Measurements from ENCODE around the gene MED27. TPM values are rescaled to one million over a fixed set of nuclear protein-coding genes. Genes with fewer than 3 reads are reported as not detected.
A peak's percentile ranks its signal among the peaks of the same experiment; 100 is the strongest.

Gene MED27
- total RNA-seq, 2 experiments from 2014 or later = 24.7 to 25.3 TPM

DNA sequence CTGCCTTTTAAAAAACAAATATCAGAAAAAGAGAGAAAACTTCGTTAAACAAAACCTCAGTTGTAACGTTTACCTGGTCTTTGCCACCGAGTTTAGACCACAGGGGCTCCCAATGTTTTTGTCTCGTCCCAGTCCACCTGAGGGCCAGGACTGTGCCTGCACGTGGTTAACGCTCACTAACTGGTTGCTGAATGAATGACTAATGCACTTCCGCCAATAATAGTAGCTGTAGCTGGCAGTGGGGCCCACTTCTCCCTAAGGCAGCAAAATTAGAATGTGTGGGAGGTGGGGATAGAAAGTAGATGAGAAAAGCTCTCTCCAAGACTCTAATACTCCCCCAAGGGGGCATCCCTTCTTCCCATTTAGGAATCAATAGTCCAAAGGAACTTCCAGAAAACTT lies 29.1 kb upstream of the MED27 start:
- Mint-ChIP-seq H3K4me1 (ENCODE audit: low read depth) (no peaks in the 10 kb centered on the region), H3K27ac (no peak overlapping the region), H3K4me3 (no peak overlapping the region), H3K27me3 (ENCODE audit: low read depth) (peaks cover 7% of the 10 kb centered on the region), H3K36me3 (ENCODE audit: low read depth) (no peaks in the 10 kb centered on the region), H3K9me3 (ENCODE audit: insufficient read depth) (no peaks in the 10 kb centered on the region)
- ATAC-seq (no peak), DNase-seq (no peak)
- POLR2A ChIA-PET = no interaction called here
- CTCF ChIA-PET = interaction anchor here (0.9 kb wide), 1 partner anchor 61 kb away, joined by 3 read pairs; no protein-coding TSS in a partner anchor

DNA sequence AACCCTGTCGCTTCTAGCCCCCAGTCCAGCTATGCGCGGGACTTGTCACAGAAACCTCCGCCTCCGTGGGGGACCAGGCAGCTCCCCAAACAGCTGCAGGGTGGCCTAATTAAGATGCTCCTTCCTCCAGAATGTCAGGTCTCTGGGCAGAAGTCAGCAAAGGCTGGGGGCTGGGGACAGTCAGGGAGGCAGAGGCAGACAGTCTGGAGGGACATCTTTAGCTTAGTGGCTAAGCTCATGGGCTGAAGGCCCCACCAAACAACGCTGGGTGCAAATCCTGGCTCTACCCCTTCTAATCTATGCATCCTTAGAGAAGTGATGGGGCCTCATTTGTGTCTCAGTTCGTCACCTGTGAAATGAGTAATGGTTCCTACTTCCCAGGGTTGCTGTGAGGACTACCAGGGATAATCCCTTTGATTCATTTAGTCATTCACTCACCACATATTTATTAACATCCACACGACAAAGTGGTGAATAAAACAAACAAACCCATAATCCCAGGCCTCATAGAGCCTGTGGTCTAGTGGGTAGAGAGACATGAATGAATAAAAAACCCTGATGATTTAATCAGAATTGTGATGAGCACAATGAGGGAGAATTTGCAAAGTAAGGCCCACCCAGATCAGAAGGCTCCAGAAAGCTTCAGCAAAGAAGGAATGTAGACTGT lies 20.2 kb upstream of the MED27 start:
- no peak for ATAC-seq
- DNase-seq = no peak
- CTCF ChIA-PET = no interaction called here
- Mint-ChIP-seq H3K27ac (no peak overlapping the region), H3K27me3 (ENCODE audit: low read depth) (peaks cover 23% of the 10 kb centered on the region), H3K4me3 (no peak overlapping the region), H3K36me3 (ENCODE audit: low read depth) (no peaks in the 10 kb centered on the region), H3K4me1 (ENCODE audit: low read depth) (no peaks in the 10 kb centered on the region), H3K9me3 (ENCODE audit: insufficient read depth) (no peaks in the 10 kb centered on the region)
- POLR2A ChIA-PET = no interaction called here

GRCh38 chr9:132099167-132099566 lies 19.5 kb upstream of the MED27 start:
- ChIA-PET POLR2A (no interaction called here), CTCF (no interaction called here)
- Mint-ChIP-seq H3K9me3 (ENCODE audit: insufficient read depth) (no peaks in the 10 kb centered on the region), H3K4me3 (no peak overlapping the region), H3K36me3 (ENCODE audit: low read depth) (no peaks in the 10 kb centered on the region), H3K4me1 (ENCODE audit: low read depth) (no peaks in the 10 kb centered on the region), H3K27ac (no peak overlapping the region), H3K27me3 (ENCODE audit: low read depth) (peaks cover 27% of the 10 kb centered on the region)
- no peak for DNase-seq
- ATAC-seq = no peak

- H3K4me3 Mint-ChIP-seq = no peak overlapping the region
- ATAC-seq (no peak), DNase-seq (no peak)
- peaks cover 31% of the 10 kb centered on the region for H3K27me3 Mint-ChIP-seq (ENCODE audit: low read depth)
- ChIA-PET POLR2A (no interaction called here), CTCF (no interaction called here)
- no peaks in the 10 kb centered on the region for H3K36me3 Mint-ChIP-seq (ENCODE audit: low read depth)
- H3K4me1 Mint-ChIP-seq (ENCODE audit: low read depth) = no peaks in the 10 kb centered on the region
- H3K9me3 Mint-ChIP-seq (ENCODE audit: insufficient read depth) = no peaks in the 10 kb centered on the region
- H3K27ac Mint-ChIP-seq = no peak overlapping the region
These were observed 14.7 kb upstream of the MED27 start for GRCh38 chr9:132094314-132094791.

GRCh38 chr9:132090771-132091170 lies 11.1 kb upstream of the MED27 start:
- ChIA-PET CTCF (no interaction called here), POLR2A (no interaction called here)
- Mint-ChIP-seq H3K9me3 (ENCODE audit: insufficient read depth) (no peaks in the 10 kb centered on the region), H3K27me3 (ENCODE audit: low read depth) (peaks cover 16% of the 10 kb centered on the region), H3K4me3 (no peak overlapping the region), H3K27ac (no peak overlapping the region), H3K36me3 (ENCODE audit: low read depth) (no peaks in the 10 kb centered on the region), H3K4me1 (ENCODE audit: low read depth) (no peaks in the 10 kb centered on the region)
- ATAC-seq (no peak), DNase-seq (no peak)

DNA sequence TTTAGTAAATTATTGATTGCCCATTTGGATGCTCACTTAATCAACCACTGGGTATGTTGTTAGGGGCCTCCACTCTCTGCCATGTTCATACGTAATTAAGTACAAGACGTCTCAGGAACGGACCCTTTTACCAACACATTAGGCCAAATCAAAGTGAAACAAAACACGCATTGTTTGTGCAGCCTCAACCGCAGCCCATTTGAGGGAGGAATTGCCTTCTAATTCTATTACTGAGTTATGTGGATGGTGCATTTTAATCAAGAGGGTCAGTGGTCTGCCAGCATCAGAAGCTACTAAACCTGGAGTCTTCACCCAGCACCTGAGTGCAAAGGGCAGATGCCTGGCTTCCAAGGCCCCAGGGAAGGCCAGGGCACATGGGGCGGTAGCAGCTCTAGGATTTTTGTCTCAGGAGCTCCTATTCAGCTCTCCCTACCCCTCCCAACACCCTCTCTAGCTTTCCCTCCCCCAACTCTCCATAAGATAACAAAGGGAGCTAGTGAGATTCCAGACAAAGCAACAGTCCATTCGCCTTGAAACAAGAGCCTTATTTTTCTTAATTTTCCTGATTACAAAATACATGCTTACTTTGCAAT lies 7.9 kb upstream of the MED27 start:
- Mint-ChIP-seq H3K36me3 (ENCODE audit: low read depth) (no peaks in the 10 kb centered on the region), H3K27me3 (ENCODE audit: low read depth) (peaks cover 13% of the 10 kb centered on the region), H3K9me3 (ENCODE audit: insufficient read depth) (no peaks in the 10 kb centered on the region), H3K4me1 (ENCODE audit: low read depth) (no peaks in the 10 kb centered on the region), H3K4me3 (no peak overlapping the region), H3K27ac (no peak overlapping the region)
- CTCF ChIA-PET = no interaction called here
- no peak for ATAC-seq
- POLR2A ChIA-PET = no interaction called here
- DNase-seq = no peak

GRCh38 chr9:132082188-132082587 lies 2.5 kb upstream of the MED27 start:
- POLR2A ChIA-PET = no interaction called here
- DNase-seq = no peak

DNA sequence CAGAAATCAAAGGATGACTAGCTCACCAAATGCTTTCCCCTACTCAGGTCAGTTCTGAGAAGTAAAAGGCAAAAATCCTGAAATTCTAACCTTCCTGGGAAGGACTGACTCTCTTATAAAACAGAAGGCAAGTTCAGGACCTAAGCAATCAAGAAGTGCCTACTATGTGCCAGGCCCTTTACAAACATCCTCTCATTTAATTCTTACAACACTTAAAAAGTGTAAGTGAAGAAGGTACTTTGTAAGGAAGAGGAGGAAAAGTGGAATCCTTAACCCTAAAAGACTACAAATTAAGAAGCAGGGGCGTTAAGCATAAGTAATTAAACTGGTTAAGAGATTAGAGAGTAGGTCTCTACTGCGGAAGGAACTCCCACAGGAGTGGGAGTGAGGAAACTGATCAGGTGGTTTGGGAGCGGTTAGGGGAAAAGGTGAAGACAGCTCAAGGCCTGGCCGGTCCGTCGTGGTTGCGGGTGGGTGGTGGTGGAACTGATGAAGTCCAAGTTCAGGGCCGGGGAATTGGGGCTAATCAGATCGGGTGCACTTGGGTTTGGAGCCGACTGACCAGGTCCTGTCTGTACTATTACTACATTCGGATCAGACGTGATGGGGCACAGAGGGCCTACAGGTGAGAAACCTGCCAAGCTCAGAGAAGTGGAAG lies 839 bp downstream of the MED27 start:
- POLR2A ChIA-PET = interaction anchor here (0.5 kb wide), 1 partner anchor 83 kb away, joined by 3 read pairs; the partner anchor contains the start of gene NTNG2
- ATAC-seq = peak; percentile 20
- Mint-ChIP-seq H3K4me3 (peak overlapping the region; percentile 97), H3K27me3 (ENCODE audit: low read depth) (no peaks in the 10 kb centered on the region), H3K27ac (peak overlapping the region; percentile 90), H3K4me1 (ENCODE audit: low read depth) (peaks cover 36% of the 10 kb centered on the region), H3K9me3 (ENCODE audit: insufficient read depth) (no peaks in the 10 kb centered on the region), H3K36me3 (ENCODE audit: low read depth) (peaks cover 26% of the 10 kb centered on the region)
- peak; percentile 31 for DNase-seq
- CTCF ChIA-PET = interaction anchor here (1.1 kb wide), 1 partner anchor 91 kb away, joined by 3 read pairs; no protein-coding TSS in a partner anchor

More at GRCh38 chr9:132082188-132082587, 2.5 kb upstream of the MED27 start:
- peaks cover 3% of the 10 kb centered on the region for H3K27me3 Mint-ChIP-seq (ENCODE audit: low read depth)
- H3K36me3 Mint-ChIP-seq (ENCODE audit: low read depth) = peaks cover 12% of the 10 kb centered on the region
- no peak overlapping the region for H3K4me3 Mint-ChIP-seq
- no peaks in the 10 kb centered on the region for H3K9me3 Mint-ChIP-seq (ENCODE audit: insufficient read depth)
- no peak for ATAC-seq
- H3K27ac Mint-ChIP-seq = no peak overlapping the region
- H3K4me1 Mint-ChIP-seq (ENCODE audit: low read depth) = peaks cover 27% of the 10 kb centered on the region
- CTCF ChIA-PET = no interaction called here

GRCh38 chr9:132077881-132078698 lies 1.6 kb downstream of the MED27 start:
- no peak overlapping the region for H3K27ac Mint-ChIP-seq
- H3K4me3 Mint-ChIP-seq = peak overlapping the region; percentile 97
- peaks cover 31% of the 10 kb centered on the region for H3K36me3 Mint-ChIP-seq (ENCODE audit: low read depth)
- ChIA-PET POLR2A (interaction anchor here (0.5 kb wide), 1 partner anchor 84 kb away, joined by 3 read pairs; the partner anchor contains the start of gene NTNG2), CTCF (interaction anchor here (1.1 kb wide), 2 partner anchors 92 to 158 kb away, joined by 3 read pairs; no protein-coding TSS in a partner anchor)
- no peaks in the 10 kb centered on the region for H3K9me3 Mint-ChIP-seq (ENCODE audit: insufficient read depth)
- H3K27me3 Mint-ChIP-seq (ENCODE audit: low read depth) = no peaks in the 10 kb centered on the region
- peak; percentile 55 for DNase-seq
- H3K4me1 Mint-ChIP-seq (ENCODE audit: low read depth) = peaks cover 36% of the 10 kb centered on the region
- no peak for ATAC-seq

- Mint-ChIP-seq H3K36me3 (ENCODE audit: low read depth) (peaks cover 38% of the 10 kb centered on the region), H3K27ac (no peak overlapping the region), H3K9me3 (ENCODE audit: insufficient read depth) (no peaks in the 10 kb centered on the region), H3K27me3 (ENCODE audit: low read depth) (no peaks in the 10 kb centered on the region), H3K4me3 (no peak overlapping the region), H3K4me1 (ENCODE audit: low read depth) (peaks cover 36% of the 10 kb centered on the region)
- ATAC-seq (no peak), DNase-seq (no peak)
- POLR2A ChIA-PET = no interaction called here
- CTCF ChIA-PET = no interaction called here
These were observed 3.8 kb downstream of the MED27 start for GRCh38 chr9:132075853-132076252.

DNA sequence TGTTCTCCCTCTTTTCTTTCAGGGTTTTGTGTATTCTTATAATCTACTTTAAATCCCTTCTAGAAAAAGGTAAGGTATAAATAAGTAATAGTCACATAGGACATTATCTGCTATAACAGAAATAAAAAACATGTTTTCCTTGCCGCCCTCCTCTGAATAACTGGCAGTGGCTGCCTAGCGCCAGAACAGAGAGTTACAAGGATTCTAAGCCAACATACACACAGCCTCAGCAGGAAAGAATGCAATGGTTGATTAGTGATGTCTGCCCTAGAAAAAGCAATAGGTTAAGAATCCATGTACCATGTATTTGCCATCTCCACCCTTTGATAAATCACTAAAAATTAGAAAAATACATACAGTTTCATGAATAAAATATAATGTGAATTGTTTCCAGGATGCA lies 4.9 kb downstream of the MED27 start:
- CTCF ChIA-PET = interaction anchor here (0.8 kb wide), 1 partner anchor 11 kb away, joined by 3 read pairs; no protein-coding TSS in a partner anchor
- Mint-ChIP-seq H3K9me3 (ENCODE audit: insufficient read depth) (no peaks in the 10 kb centered on the region), H3K36me3 (ENCODE audit: low read depth) (peaks cover 38% of the 10 kb centered on the region), H3K4me1 (ENCODE audit: low read depth) (peaks cover 30% of the 10 kb centered on the region), H3K27me3 (ENCODE audit: low read depth) (no peaks in the 10 kb centered on the region), H3K27ac (no peak overlapping the region), H3K4me3 (no peak overlapping the region)
- ATAC-seq (no peak), DNase-seq (no peak)
- POLR2A ChIA-PET = no interaction called here
